GM18519 (cell line): ENCODE data around the gene RCCD1.

Experiments used
- ATAC-seq: cut with Tn5 transposase; IDR thresholded peaks from one replicate; pipeline ENCODE4 v1.9.1; 2021; ENCODE audit warnings: mild to moderate bottlenecking, moderate library complexity; ENCODE audit not compliant: unreplicated experiment, low FRiP score

RCCD1 gene

GRCh38 chr15:90941038-90941437 is 13.6 kb upstream of the RCCD1 start:
- no peak for ATAC-seq

GRCh38 chr15:90942354-90943120 is 12.1 kb upstream of the RCCD1 start:
- no peak for ATAC-seq

- ATAC-seq, result no peak
These were observed 9.6 kb upstream of the RCCD1 start for GRCh38 chr15:90945091-90945490.

- ATAC-seq, result no peak
These were observed 8.1 kb upstream of the RCCD1 start for GRCh38 chr15:90946538-90946937.

- no peak for ATAC-seq
These were observed 7.6 kb upstream of the RCCD1 start for GRCh38 chr15:90946941-90947576.

- no peak for ATAC-seq
These were observed 6.9 kb upstream of the RCCD1 start for GRCh38 chr15:90947577-90948357.

GRCh38 chr15:90948506-90948905 is 6.2 kb upstream of the RCCD1 start:
- no peak for ATAC-seq

- no peak for ATAC-seq
These were observed 4.6 kb upstream of the RCCD1 start for GRCh38 chr15:90949979-90950675.

GRCh38 chr15:90950676-90951075 is 4.0 kb upstream of the RCCD1 start:
- no peak for ATAC-seq

GRCh38 chr15:90952901-90953677 is 1.6 kb upstream of the RCCD1 start:
- no peak for ATAC-seq

- no peak for ATAC-seq
These were observed 555 bp upstream of the RCCD1 start for GRCh38 chr15:90953947-90954711.

- no peak for ATAC-seq
These were observed 1.1 kb downstream of the RCCD1 start for GRCh38 chr15:90955624-90956273.

GRCh38 chr15:90956274-90957030 is 1.8 kb downstream of the RCCD1 start:
- ATAC-seq, result no peak

- no peak for ATAC-seq
These were observed 2.5 kb downstream of the RCCD1 start for GRCh38 chr15:90957031-90957790.

- no peak for ATAC-seq
These were observed 3.1 kb downstream of the RCCD1 start for GRCh38 chr15:90957791-90958190.

GRCh38 chr15:90959028-90959595 is 4.4 kb downstream of the RCCD1 start:
- no peak for ATAC-seq

- ATAC-seq, result no peak
These were observed 5.2 kb downstream of the RCCD1 start for GRCh38 chr15:90959894-90960293.
